HFF-Myc (cell line): Measurements from ENCODE around the gene UBB.

Source experiments
- DNase-seq: peaks from one replicate; pipeline ENCODE4 v3.0.0-alpha.2; 2011; ENCODE audit warnings: low read depth; ENCODE audit errors: extremely low read depth
- H3K4me3 ChIP-seq: replicated peaks from 2 replicates; pipeline ENCODE4 v1.5.1; 2011; ENCODE audit warnings: low read depth, mild to moderate bottlenecking, control low read depth, low read length
- CTCF ChIP-seq: IDR thresholded peaks from 2 replicates; pipeline ENCODE4 v1.5.1; 2012; ENCODE audit warnings: mild to moderate bottlenecking, low read depth, low read length, control low read depth; ENCODE audit errors: missing control alignments

UBB gene

GRCh38 chr17:16353317-16354174, 27.3 kb upstream of the UBB start, which contains the start of gene CENPV:
TSS of gene CENPV (minus strand) at chr17:16353469. CDS start at chr17:16353436, 33 bp downstream.
- H3K4me3 ChIP-seq = peak within 1 kb of the TSS; percentile 88
- no peak for TF ChIP-seq CTCF
- DNase-seq = no peak

- DNase-seq = no peak
- no peak overlapping the region for H3K4me3 ChIP-seq
- TF ChIP-seq CTCF = no peak
Observed at GRCh38 chr17:16354585-16354984, 26.3 kb upstream of the UBB start.

- no peak overlapping the region for H3K4me3 ChIP-seq
- no peak for DNase-seq
- TF ChIP-seq CTCF = no peak
Observed at GRCh38 chr17:16358394-16358793, 22.5 kb upstream of the UBB start.

GRCh38 chr17:16361874-16362273, 19.0 kb upstream of the UBB start:
- no peak for DNase-seq
- TF ChIP-seq CTCF = no peak
- no peak overlapping the region for H3K4me3 ChIP-seq

- no peak overlapping the region for H3K4me3 ChIP-seq
- TF ChIP-seq CTCF = peak; percentile 95
- DNase-seq = peak; percentile 60
Observed at GRCh38 chr17:16363749-16364536, 16.9 kb upstream of the UBB start.

GRCh38 chr17:16364625-16365024, 16.3 kb upstream of the UBB start:
- TF ChIP-seq CTCF = no peak
- DNase-seq = no peak
- H3K4me3 ChIP-seq = no peak overlapping the region
